K562 (cell line): ENCODE data around the gene CMIP. TPM values are rescaled to one million over a fixed set of nuclear protein-coding genes. Genes with fewer than 3 reads are reported as not detected.

ENCODE experiments used
- ATAC-seq: fragments of 200-7000 bp; cut with Tn5 transposase; 3 replicates; pipeline ENCODE4 v1.9.1; 2020; ENCODE audit warnings: moderate library complexity
- BruUV-seq: library from RNA; stranded (reverse); fragments of 400-500 nt; replicated peaks from 2 replicates; lab custom pipeline; 2021; lab: Mats Ljungman, UMichigan
- CTCF ChIA-PET: fragments of 300-600 bp; formaldehyde crosslinking; extraction: SDS; loops from one replicate; lab custom pipeline; 2021; ENCODE audit warnings: low intra/inter-chr PET ratio; lab: Yijun Ruan, JAX
- POLR2A ChIA-PET: fragments of 300-600, 350-650 bp; sonication (Branson Sonifier 250); formaldehyde crosslinking; extraction: SDS; loops from one replicate; lab custom pipeline; 2021; ENCODE audit warnings: antibody characterized with exemption, inconsistent platforms; lab: Yijun Ruan, JAX
- DNase-seq, 4 experiments: peaks; one replicate each; pipeline versions ENCODE4 v3.0.0 to v3.0.0-alpha.2; 2011 to 2018; ENCODE audit warnings: low spot score in 3 of 4, mixed read lengths in 3 of 4; ENCODE audit errors: extremely low read depth in 1 of 4
- FAIRE-seq: peaks from 2 replicates; lab custom pipeline; 2011; peaks lifted over from hg19 to GRCh38; lab: Jason Lieb, UNC
- H2AFZ ChIP-seq: 2 replicates; pipeline ENCODE4 v1.6.0; 2011; ENCODE audit warnings: low read depth, low read length, control low read depth, inconsistent platforms
- H3K27ac ChIP-seq: fragments of 200-600 bp; 3 replicates; pipeline ENCODE4 v1.8.0; 2011; ENCODE audit warnings: low read depth, mild to moderate bottlenecking, control low read depth, inconsistent platforms, low read length, moderate library complexity, mixed read lengths; ENCODE audit errors: extremely low read depth
- H3K27me3 ChIP-seq, 2 experiments: fragments of 300-600 bp in 1 of 2; 2 replicates in 1 of 2; 3 replicates in 1 of 2; pipeline versions ENCODE4 v1.6.0 to v1.8.0; 2011; ENCODE audit warnings: inconsistent platforms in 2 of 2, low read length in 2 of 2, mild to moderate bottlenecking in 1 of 2, mixed read lengths in 1 of 2, moderate library complexity in 1 of 2; ENCODE audit not compliant: control insufficient read depth in 2 of 2, insufficient read depth in 2 of 2
- H3K36me3 ChIP-seq: fragments of 300-600 bp; 3 replicates; pipeline ENCODE4 v1.8.0; 2011; ENCODE audit warnings: mild to moderate bottlenecking, low read length, inconsistent platforms; ENCODE audit not compliant: control insufficient read depth, insufficient read depth
- H3K4me1 ChIP-seq, 2 experiments: fragments of 200-600 bp in 1 of 2; replicated peaks in 1 of 2; 2 replicates in 1 of 2; 3 replicates in 1 of 2; pipeline versions ENCODE4 v1.5.1 to v1.8.0; 2011; ENCODE audit warnings: inconsistent platforms in 2 of 2, low read length in 2 of 2, mild to moderate bottlenecking in 1 of 2, mixed read lengths in 1 of 2, moderate library complexity in 1 of 2; ENCODE audit not compliant: control insufficient read depth in 2 of 2, insufficient read depth in 2 of 2
- H3K4me2 ChIP-seq: 2 replicates; pipeline ENCODE4 v1.6.1; 2011; ENCODE audit warnings: low read length, control low read depth, inconsistent platforms, mixed read lengths; ENCODE audit not compliant: insufficient read depth
- H3K4me3 ChIP-seq: fragments of 200-600 bp; sonication (generic), shearing (Covaris generic); 2 replicates; pipeline ENCODE4 v1.5.1; 2016; ENCODE audit warnings: control low read depth, inconsistent platforms
- H3K79me2 ChIP-seq: fragments of 200-600 bp; 3 replicates; pipeline ENCODE4 v1.8.0; 2011; ENCODE audit warnings: low read length, inconsistent platforms; ENCODE audit not compliant: control insufficient read depth, insufficient read depth
- H3K9ac ChIP-seq, 2 experiments: 2 replicates each; pipeline versions ENCODE4 v1.6.0 to v1.6.1; 2011; ENCODE audit warnings: low read depth in 2 of 2, low read length in 2 of 2, control low read depth in 1 of 2, inconsistent platforms in 1 of 2, mild to moderate bottlenecking in 1 of 2, mixed read lengths in 1 of 2; ENCODE audit not compliant: insufficient read depth in 1 of 2
- H3K9me1 ChIP-seq: one replicate; pipeline ENCODE4 v1.6.0; 2011; ENCODE audit warnings: inconsistent platforms, mild to moderate bottlenecking, low read length, moderate library complexity; ENCODE audit not compliant: control insufficient read depth, insufficient read depth
- H3K9me3 ChIP-seq: replicated peaks from 2 replicates; pipeline ENCODE4 v1.5.1; 2011; ENCODE audit warnings: low read depth, low read length, inconsistent platforms; ENCODE audit not compliant: control insufficient read depth, insufficient read depth
- H4K20me1 ChIP-seq: replicated peaks from 2 replicates; pipeline ENCODE4 v1.6.1; 2011; ENCODE audit warnings: low read length, inconsistent platforms, mixed read lengths; ENCODE audit not compliant: control insufficient read depth, insufficient read depth
- CBFA2T3 ChIP-seq: fragments of 450-650 bp; IDR thresholded peaks from 2 replicates; pipeline ENCODE4 v1.6.1; 2017
- CEBPB ChIP-seq: fragments of 450-650 bp; IDR thresholded peaks from 2 replicates; pipeline ENCODE4 v1.6.1; 2016; ENCODE audit warnings: missing genetic modification characterization, missing compliant biosample characterization
- HDAC2 ChIP-seq: fragments of 450-650 bp; IDR thresholded peaks from 2 replicates; pipeline ENCODE4 v1.6.1; 2016; ENCODE audit warnings: mild to moderate bottlenecking
- PHF20 ChIP-seq: fragments of 450-650 bp; IDR thresholded peaks from 2 replicates; pipeline ENCODE4 v1.6.1; 2018; ENCODE audit not compliant: partially characterized antibody
- SPI1 ChIP-seq: IDR thresholded peaks from 2 replicates; pipeline ENCODE4 v1.6.1; 2011; ENCODE audit warnings: low read depth, low read length, control low read depth, borderline replicate concordance
- SRF ChIP-seq, 2 experiments: fragments of 250-450, 450-650 bp in 1 of 2; sonication (Bioruptor Pico) in 1 of 2; sonication (generic) in 1 of 2; formaldehyde crosslinking; IDR thresholded peaks; 2 replicates each; pipeline versions ENCODE4 v1.5.0 to v1.5.1; 2020 to 2022; ENCODE audit warnings: mild to moderate bottlenecking in 1 of 2, missing genetic modification reagents in 1 of 2
- ZBTB7A ChIP-seq: IDR thresholded peaks from 2 replicates; pipeline ENCODE4 v1.6.1; 2011; ENCODE audit warnings: low read depth, mild to moderate bottlenecking, low read length, moderate library complexity, borderline replicate concordance; ENCODE audit not compliant: control insufficient read depth
- ZNF121 ChIP-seq: sonication (generic); formaldehyde crosslinking; conservative IDR thresholded peaks from 2 replicates; pipeline ENCODE4 v1.8.0; 2022; ENCODE audit warnings: missing genetic modification reagents
- ZNF436 ChIP-seq: fragments of 250-450, 450-650 bp; sonication (Bioruptor Pico); formaldehyde crosslinking; IDR thresholded peaks from 2 replicates; pipeline ENCODE4 v1.7.0; 2020; ENCODE audit warnings: mild to moderate bottlenecking
- ZNF589 ChIP-seq: fragments of 200-800 bp; sonication (Bioruptor generic); IDR thresholded peaks from 2 replicates; pipeline ENCODE4 v1.6.1; 2016; ENCODE audit warnings: low read depth, missing genetic modification characterization, missing compliant biosample characterization
- whole genome bisulfite sequencing: fragments of 100-300 bp; shearing (Covaris generic); methylation state at CpG from one replicate; pipeline ENCODE4 v1.1.6; 2016; ENCODE audit warnings: low coverage, mixed read lengths; ENCODE audit not compliant: insufficient coverage; ENCODE audit errors: missing lambda C conversion rate; 5-methylcytosine and 5-hydroxymethylcytosine counted together
- in situ Hi-C: fragments of 300-500 bp; cut with MboI; formaldehyde crosslinking; loops from 4 replicates; pipeline ENCODE4 v1.15.0; 2018; ENCODE audit warnings: inconsistent platforms, mixed read lengths
- intact Hi-C: fragments of 100-400 bp; cut with micrococcal nuclease; formaldehyde crosslinking; loops from 2 replicates; pipeline ENCODE4 v1.14.2; 2022
- polyA plus RNA-seq, 8 experiments: library from polyadenylated mRNA; depleted of rRNA in 4 of 8; stranded (reverse) in 5 of 8; unstranded in 3 of 8; fragments of >200 nt; fragmentation: Nextera tagmentation in 2 of 8; fragmentation: Illumina TruSeq in 1 of 8; extraction: Ambion mirVana in 2 of 8; extraction: Trizol in 1 of 8; gene quantifications; 2 replicates each; pipeline versions ENCODE4 v1.2.1 to v1.2.3, GENCODE V29; 2011 to 2014; ENCODE audit warnings: inconsistent platforms in 1 of 8, missing spikeins in 1 of 8
- total RNA-seq, 7 experiments: library from RNA; depleted of rRNA in 6 of 7; stranded (reverse); fragments of >200 nt in 6 of 7; fragmentation: Illumina TruSeq in 2 of 7; extraction: Trizol in 2 of 7; gene quantifications; 2 replicates each; pipeline versions ENCODE4 v1.2.1 to v1.2.3, GENCODE V29; 2011 to 2021; ENCODE audit warnings: low replicate concordance in 1 of 7
- TF ChIP-seq, protein P1 (sequence below): sonication (generic); formaldehyde crosslinking; IDR thresholded peaks from 2 replicates; pipeline ENCODE4 v1.8.1; 2023; ENCODE audit warnings: mild to moderate bottlenecking, missing genetic modification reagents, moderate library complexity
- TF ChIP-seq, protein P2 (sequence below): IDR thresholded peaks from 2 replicates; pipeline ENCODE4 v1.6.1; 2011; ENCODE audit not compliant: insufficient read length; ENCODE audit errors: extremely low read depth
- TF ChIP-seq, protein P3 (sequence below), 2 experiments: fragments of 450-650 bp in 1 of 2; sonication (generic) in 1 of 2; formaldehyde crosslinking; conservative IDR thresholded peaks; 2 replicates each; pipeline versions ENCODE4 v1.4.0 to v1.8.1; 2020 to 2022; ENCODE audit warnings: mild to moderate bottlenecking in 1 of 2, missing genetic modification reagents in 1 of 2

Gene CMIP
- total and polyA plus RNA-seq, 9 of the 15 experiments (the other 6 are each of a cell fraction or from before 2014, with no cell fraction given), result 0.94 to 82.5 (median 10.3) TPM

DNA sequence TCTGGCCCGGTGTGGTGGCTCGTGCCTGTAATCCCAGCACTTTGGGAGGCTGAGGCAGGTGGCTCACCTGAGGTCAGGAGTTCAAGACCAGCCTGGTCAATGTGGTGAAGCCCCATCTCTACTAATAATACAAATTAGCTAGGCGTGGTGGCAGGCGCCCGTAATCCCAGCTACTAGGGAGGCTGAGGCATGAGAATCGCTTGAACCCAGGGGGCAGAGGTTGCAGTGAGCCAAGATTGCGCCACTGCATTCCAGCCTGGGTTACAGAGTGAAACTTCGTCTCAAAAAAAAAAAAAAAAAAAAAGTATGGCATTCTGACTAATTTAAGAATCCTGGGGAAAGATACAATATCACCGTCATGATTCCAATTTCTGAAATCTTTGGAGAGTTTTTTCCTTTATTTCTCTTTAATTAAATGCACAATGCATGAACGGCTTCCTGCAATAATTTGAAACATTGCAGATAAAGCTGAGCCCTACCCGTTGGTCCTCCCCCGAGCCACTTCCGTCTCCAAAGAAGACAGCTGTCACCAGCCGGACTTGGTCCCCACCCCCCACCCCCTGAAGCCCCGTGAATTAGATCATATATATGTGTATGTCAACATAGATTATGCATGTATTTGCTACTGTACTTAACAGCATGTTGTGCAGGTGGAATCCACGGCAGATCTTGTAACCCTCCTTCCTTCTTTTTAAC lies 191.8 kb downstream of the CMIP start (continued):
- TF ChIP-seq SRF (CRISPR knock-in tag; IDR thresholded peaks at IDR 0.05) (no peak), SPI1 (peak; percentile 32; the same call in 1 of the 2 replicates), ZNF436 (CRISPR knock-in tag) (no peak), ZNF121 (CRISPR knock-in tag) (no peak), CEBPB (tag) (peak; percentile 87)

DNA sequence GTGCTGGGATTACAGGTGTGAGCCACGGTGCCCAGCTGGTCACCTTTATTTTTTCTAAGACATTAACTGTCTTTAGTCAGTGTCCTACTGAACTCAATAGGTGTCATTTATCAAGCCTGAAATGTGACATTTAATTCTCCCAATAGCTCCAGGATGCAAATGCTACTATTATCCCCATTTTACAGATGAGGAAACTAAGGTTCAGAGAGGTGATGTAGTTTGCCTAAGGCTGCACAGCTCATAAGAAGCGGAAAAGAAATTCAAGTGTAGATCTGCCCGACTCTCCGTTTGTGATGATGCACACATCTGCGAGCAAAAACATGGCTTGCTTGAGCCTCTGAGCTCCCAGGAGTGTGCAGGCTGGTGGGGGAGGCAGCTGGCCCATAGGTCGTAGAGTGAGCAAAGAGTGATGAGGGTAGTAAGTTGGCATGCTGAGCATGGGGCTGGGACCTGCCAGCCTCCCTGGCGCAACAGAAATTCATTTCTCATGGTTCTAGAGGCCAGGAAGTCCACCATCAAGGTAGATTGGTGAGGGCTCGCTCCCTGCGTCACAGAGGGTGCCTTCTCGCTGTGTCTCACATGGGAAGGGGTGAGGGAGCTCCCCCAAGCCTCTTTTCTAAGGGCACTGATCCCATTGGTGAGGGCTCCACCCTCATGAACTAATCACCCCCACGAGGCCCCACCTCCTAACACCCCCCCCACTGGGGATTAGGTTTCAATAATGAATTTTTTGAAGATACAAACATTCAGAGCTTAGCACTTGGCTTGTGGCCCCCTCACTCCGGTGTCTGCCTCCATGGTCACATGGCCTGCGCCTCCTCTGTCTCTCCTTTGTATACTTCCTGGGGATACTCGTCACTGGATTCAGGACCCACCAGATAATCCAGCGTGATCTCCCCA lies 193.0 kb downstream of the CMIP start:
- ATAC-seq (peak; percentile 27), FAIRE-seq (no peak), DNase-seq (peak; percentile 41 to 50 (median 48))
- Histone ChIP-seq H3K36me3 (peaks cover 16% of the 10 kb centered on the region; the same call in 2 of the 3 replicates), H4K20me1 (no peaks in the 10 kb centered on the region; the same call in 1 of the 2 replicates), H3K27ac (peak overlapping the region; percentile 26; the same call in 2 of the 3 replicates), H3K79me2 (peaks cover 89% of the 10 kb centered on the region), H3K4me1 (peaks cover 61 to 63% of the 10 kb centered on the region in 2 experiments), H3K9ac (peak overlapping the region in 1 of 2 experiments; percentile 38; a peak in 2 of 4 replicates), H3K27me3 (no peaks in the 10 kb centered on the region), H3K4me2 (peak overlapping the region; percentile 47), H3K9me3 (no peaks in the 10 kb centered on the region), H2AFZ (no peak overlapping the region), H3K9me1 (peaks cover 3% of the 10 kb centered on the region), H3K4me3 (no peak overlapping the region)
- in situ Hi-C loops, result no loop called here
- ChIA-PET CTCF (interaction anchor here (0.7 kb wide), 1 partner anchor 17 kb away, joined by 3 read pairs; no protein-coding TSS in a partner anchor), POLR2A (interaction anchor here (0.6 to 1.3 kb wide), 4 partner anchors 13 to 310 kb away, joined by 3 to 4 read pairs (median 3); no protein-coding TSS in a partner anchor)
- intact Hi-C loops, result loop anchor here (10.0 kb wide), 1 partner anchor 143 kb away; no protein-coding TSS in a partner anchor
- BruUV-seq, result no TSS peak
- WGBS, result 65% methylated on average over 13 of the region's 15 CpGs
- TF ChIP-seq, protein P1, sequence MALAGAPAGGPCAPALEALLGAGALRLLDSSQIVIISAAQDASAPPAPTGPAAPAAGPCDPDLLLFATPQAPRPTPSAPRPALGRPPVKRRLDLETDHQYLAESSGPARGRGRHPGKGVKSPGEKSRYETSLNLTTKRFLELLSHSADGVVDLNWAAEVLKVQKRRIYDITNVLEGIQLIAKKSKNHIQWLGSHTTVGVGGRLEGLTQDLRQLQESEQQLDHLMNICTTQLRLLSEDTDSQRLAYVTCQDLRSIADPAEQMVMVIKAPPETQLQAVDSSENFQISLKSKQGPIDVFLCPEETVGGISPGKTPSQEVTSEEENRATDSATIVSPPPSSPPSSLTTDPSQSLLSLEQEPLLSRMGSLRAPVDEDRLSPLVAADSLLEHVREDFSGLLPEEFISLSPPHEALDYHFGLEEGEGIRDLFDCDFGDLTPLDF (CRISPR knock-in tag), result no peak
- TF ChIP-seq CBFA2T3 (no peak), ZBTB7A (no peak), PHF20 (peak; percentile 42), ZNF589 (CRISPR knock-in tag) (no peak), HDAC2 (peak; percentile 60; the same call in 1 of the 2 replicates)
- TF ChIP-seq, protein P2, sequence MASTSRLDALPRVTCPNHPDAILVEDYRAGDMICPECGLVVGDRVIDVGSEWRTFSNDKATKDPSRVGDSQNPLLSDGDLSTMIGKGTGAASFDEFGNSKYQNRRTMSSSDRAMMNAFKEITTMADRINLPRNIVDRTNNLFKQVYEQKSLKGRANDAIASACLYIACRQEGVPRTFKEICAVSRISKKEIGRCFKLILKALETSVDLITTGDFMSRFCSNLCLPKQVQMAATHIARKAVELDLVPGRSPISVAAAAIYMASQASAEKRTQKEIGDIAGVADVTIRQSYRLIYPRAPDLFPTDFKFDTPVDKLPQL, result no peak
- TF ChIP-seq, protein P3, sequence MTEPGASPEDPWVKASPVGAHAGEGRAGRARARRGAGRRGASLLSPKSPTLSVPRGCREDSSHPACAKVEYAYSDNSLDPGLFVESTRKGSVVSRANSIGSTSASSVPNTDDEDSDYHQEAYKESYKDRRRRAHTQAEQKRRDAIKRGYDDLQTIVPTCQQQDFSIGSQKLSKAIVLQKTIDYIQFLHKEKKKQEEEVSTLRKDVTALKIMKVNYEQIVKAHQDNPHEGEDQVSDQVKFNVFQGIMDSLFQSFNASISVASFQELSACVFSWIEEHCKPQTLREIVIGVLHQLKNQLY (CRISPR knock-in tag; conservative IDR thresholded peaks at IDR 0.05), result no peak
